HEK293T (cell line): Measurements from ENCODE around the gene HSPA1A.

Source experiments
- BHLHE40 ChIP-seq: fragments of 450-650 bp; IDR thresholded peaks from 2 replicates; pipeline ENCODE4 v1.6.1; 2016; ENCODE audit warnings: mild to moderate bottlenecking, moderate library complexity, borderline replicate concordance
- FOXK2 ChIP-seq: fragments of 450-650 bp; IDR thresholded peaks from 2 replicates; pipeline ENCODE4 v1.6.1; 2016; ENCODE audit warnings: mild to moderate bottlenecking

GRCh38 chr6:31784098-31784925 is 31.0 kb upstream of the HSPA1A start:
- no peak for TF ChIP-seq BHLHE40
- TF ChIP-seq FOXK2 = no peak
